Gastroesophageal sphincter (tissue), 4 donors: ENCODE data around the gene THSD4. TPM values are rescaled to one million over a fixed set of nuclear protein-coding genes. Genes with fewer than 3 reads are reported as not detected.
A peak's percentile ranks its signal among the peaks of the same experiment; 100 is the strongest.

Experiments used
- ATAC-seq: fragments of 150-250 bp; one replicate; pipeline ENCODE4 v1.9.1; 2016; ENCODE audit warnings: mild to moderate bottlenecking, moderate library complexity
- H3K27ac ChIP-seq, 4 donors: fragments of 200-600 bp; sonication (generic) in 3 of 4; 1 replicate in 3 of 4; 2 replicates in 1 of 4; pipeline ENCODE4 v1.5.1; 2016 to 2019
- H3K27me3 ChIP-seq: fragments of 200-600 bp; sonication (generic); one replicate; pipeline ENCODE4 v1.5.1; 2019
- H3K36me3 ChIP-seq, 2 donors: fragments of 200-600 bp; sonication (generic); one replicate each; pipeline ENCODE4 v1.5.1; 2019; ENCODE audit warnings: control low read depth in 1 of 2
- H3K4me1 ChIP-seq, 3 donors: fragments of 200-600 bp; sonication (generic); 1 replicate in 2 of 3; 2 replicates in 1 of 3; pipeline ENCODE4 v1.5.1; 2016 to 2019; ENCODE audit warnings: control low read depth in 2 of 3
- H3K4me3 ChIP-seq, 2 donors: fragments of 200-600 bp; sonication (generic); one replicate each; pipeline ENCODE4 v1.5.1; 2019; ENCODE audit warnings: mild to moderate bottlenecking in 1 of 2, moderate library complexity in 1 of 2
- H3K9me3 ChIP-seq, 3 donors: fragments of 200-600 bp; sonication (generic); one replicate each; pipeline ENCODE4 v1.5.1; 2017 to 2019; ENCODE audit warnings: control low read depth in 2 of 3
- EP300 ChIP-seq: sonication (generic); formaldehyde crosslinking; IDR thresholded peaks from one replicate; pipeline ENCODE4 v1.6.1; 2017; ENCODE audit warnings: antibody characterized with exemption, mild to moderate bottlenecking
- POLR2A ChIP-seq, 2 donors: fragments of 450-650 bp; IDR thresholded peaks; one replicate each; pipeline ENCODE4 v1.6.1; 2017; ENCODE audit warnings: antibody characterized with exemption in 2 of 2, mild to moderate bottlenecking in 2 of 2, moderate library complexity in 1 of 2
- POLR2AphosphoS5 ChIP-seq: sonication (generic); formaldehyde crosslinking; IDR thresholded peaks from one replicate; pipeline ENCODE4 v1.6.1; 2017; ENCODE audit warnings: antibody characterized with exemption
- WGBS, 2 donors: methylation state at CpG; one replicate each; pipeline ENCODE4 v1.1.5; 2018; ENCODE audit warnings: low coverage in 1 of 2; 5-methylcytosine and 5-hydroxymethylcytosine counted together
- total RNA-seq, 4 donors: library from RNA; depleted of rRNA; stranded (reverse); fragments of >200 nt; gene quantifications; one replicate each; pipeline ENCODE4 v1.1.0, GENCODE V29; 2016
- TF ChIP-seq, protein P1 (sequence below), 4 experiments: fragments of 200-600 bp in 2 of 4; fragments of 450-650 bp in 2 of 4; sonication (generic) in 1 of 4; IDR thresholded peaks; one replicate each; pipeline ENCODE4 v1.5.1; 2017 to 2019; ENCODE audit warnings: antibody characterized with exemption in 4 of 4, mild to moderate bottlenecking in 2 of 4, moderate library complexity in 2 of 4

THSD4 gene
- 10 to 100 TPM in 3 of 4 donors, 1 to 10 TPM in 1; 4.6 to 28.5 (median 17.6) TPM for total RNA-seq

DNA sequence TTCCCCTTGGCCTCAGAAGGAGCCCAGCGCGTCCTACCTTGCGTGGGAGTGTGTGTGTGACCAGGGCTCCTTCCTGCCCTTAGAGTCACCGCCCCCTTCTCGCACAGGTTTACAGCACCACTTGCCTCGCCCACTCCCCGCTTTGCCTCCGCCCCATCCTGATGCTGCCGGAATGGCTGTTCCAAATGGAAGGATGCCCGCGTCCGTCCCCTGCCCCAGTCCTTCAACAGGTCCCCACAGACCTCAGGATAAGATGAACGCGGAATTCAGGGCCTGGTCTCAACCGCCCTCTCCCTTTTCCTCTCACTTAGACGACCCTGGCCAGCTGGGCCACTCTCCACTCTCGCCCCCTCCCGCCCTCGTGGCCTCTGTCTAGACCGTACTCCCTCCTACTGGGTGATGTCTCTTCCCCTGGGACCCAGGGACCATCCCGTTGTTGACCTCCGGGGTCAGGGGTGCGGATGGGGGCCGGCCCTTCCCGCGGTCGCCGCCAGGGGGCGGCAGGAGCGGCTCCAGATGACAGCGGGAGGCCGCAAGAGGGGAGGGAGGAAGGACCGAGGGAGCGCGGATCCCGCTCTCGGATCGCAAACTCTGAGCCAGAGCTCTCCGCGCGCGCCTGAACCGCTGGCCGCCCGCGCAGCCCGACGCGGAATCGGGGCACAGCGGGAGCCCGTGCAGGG lies at the start of gene THSD4:
Gene THSD4 (plus strand): TSS at position 585 of the 680 bp plus-strand sequence.
- Histone ChIP-seq H3K27ac (peak within 1 kb of the TSS; percentile 16 to 73 (median 63)), H3K4me3 (peak within 1 kb of the TSS; percentile 57 to 65), H3K4me1 (peaks cover 0 to 18% (median 0%) of the 10 kb centered on the region in 3 donors), H3K27me3 (no peaks in the 10 kb centered on the region), H3K9me3 (no peaks in the 10 kb centered on the region), H3K36me3 (no peaks in the 10 kb centered on the region)
- ATAC-seq = peak; percentile 80
- no peak for TF ChIP-seq POLR2A (IDR thresholded peaks at IDR 0.05)
- TF ChIP-seq, protein P1, sequence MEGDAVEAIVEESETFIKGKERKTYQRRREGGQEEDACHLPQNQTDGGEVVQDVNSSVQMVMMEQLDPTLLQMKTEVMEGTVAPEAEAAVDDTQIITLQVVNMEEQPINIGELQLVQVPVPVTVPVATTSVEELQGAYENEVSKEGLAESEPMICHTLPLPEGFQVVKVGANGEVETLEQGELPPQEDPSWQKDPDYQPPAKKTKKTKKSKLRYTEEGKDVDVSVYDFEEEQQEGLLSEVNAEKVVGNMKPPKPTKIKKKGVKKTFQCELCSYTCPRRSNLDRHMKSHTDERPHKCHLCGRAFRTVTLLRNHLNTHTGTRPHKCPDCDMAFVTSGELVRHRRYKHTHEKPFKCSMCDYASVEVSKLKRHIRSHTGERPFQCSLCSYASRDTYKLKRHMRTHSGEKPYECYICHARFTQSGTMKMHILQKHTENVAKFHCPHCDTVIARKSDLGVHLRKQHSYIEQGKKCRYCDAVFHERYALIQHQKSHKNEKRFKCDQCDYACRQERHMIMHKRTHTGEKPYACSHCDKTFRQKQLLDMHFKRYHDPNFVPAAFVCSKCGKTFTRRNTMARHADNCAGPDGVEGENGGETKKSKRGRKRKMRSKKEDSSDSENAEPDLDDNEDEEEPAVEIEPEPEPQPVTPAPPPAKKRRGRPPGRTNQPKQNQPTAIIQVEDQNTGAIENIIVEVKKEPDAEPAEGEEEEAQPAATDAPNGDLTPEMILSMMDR (IDR thresholded peaks at IDR 0.05) = peak; percentile 94 to 97 (median 96)
- no peak for TF ChIP-seq EP300
- no peak for TF ChIP-seq POLR2AphosphoS5
- WGBS, 2 donors = 49 to 65% methylated on average over 6 to 16 of the region's 52 CpGs

DNA sequence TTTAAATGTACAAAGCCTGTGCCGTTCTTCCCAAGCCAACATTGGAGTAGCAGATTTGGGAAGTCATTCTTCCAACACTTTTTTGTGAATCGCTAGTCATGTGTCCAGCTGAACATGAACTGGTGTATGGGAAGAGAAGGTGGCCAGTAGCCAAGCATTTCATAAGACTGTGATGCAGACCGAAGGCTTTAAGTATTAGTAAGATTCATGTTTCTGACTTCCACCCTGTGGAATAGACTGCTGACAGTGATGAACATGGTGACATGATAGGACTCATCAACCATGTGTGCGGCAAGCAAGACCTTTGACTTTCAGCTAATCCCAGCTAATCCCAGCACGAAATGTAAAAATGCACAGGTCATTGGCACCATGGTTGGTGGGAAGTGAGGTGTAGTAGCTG lies 48.3 kb upstream of the THSD4 start:
- no peak for ATAC-seq
- Histone ChIP-seq H3K4me3 (no peak overlapping the region), H3K27me3 (no peaks in the 10 kb centered on the region), H3K4me1 (no peaks in the 10 kb centered on the region), H3K36me3 (no peaks in the 10 kb centered on the region), H3K27ac (no peak overlapping the region), H3K9me3 (no peaks in the 10 kb centered on the region)
- TF ChIP-seq, protein P1 (IDR thresholded peaks at IDR 0.05) = no peak
- TF ChIP-seq POLR2A (IDR thresholded peaks at IDR 0.05) (no peak), POLR2AphosphoS5 (no peak), EP300 (no peak)
- WGBS, 2 donors = 42 to 79% methylated on average over 3 to 4 of the region's 5 CpGs

DNA sequence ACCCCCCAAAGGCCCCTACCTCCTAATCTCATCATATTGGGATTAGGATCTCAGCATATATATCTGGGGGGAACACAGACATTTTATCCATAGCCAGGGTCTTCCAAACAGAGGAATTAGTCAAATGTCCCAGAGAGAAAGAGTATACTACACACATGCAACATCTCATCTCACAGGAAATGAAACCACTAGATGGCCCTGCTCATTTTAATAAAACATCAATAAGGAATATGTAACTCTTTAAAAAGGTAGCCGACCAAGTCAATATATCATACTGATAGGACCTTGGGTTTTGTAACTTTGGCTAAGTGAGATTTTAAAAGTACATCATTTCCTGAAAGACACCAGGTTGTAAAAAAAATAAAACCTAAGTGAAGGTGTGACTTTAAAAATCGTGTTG lies 45.6 kb upstream of the THSD4 start:
- no peak overlapping the region for H3K4me3 ChIP-seq
- no peaks in the 10 kb centered on the region for H3K36me3 ChIP-seq
- TF ChIP-seq EP300 (no peak), POLR2A (IDR thresholded peaks at IDR 0.05) (no peak), POLR2AphosphoS5 (no peak)
- TF ChIP-seq, protein P1 (IDR thresholded peaks at IDR 0.05) = no peak
- ATAC-seq = no peak
- H3K9me3 ChIP-seq = no peaks in the 10 kb centered on the region
- H3K27ac ChIP-seq = no peak overlapping the region
- H3K4me1 ChIP-seq = no peaks in the 10 kb centered on the region
- no peaks in the 10 kb centered on the region for H3K27me3 ChIP-seq
- 54 to 60% methylated on average over 1 to 2 of the region's 2 CpGs for WGBS, 2 donors

DNA sequence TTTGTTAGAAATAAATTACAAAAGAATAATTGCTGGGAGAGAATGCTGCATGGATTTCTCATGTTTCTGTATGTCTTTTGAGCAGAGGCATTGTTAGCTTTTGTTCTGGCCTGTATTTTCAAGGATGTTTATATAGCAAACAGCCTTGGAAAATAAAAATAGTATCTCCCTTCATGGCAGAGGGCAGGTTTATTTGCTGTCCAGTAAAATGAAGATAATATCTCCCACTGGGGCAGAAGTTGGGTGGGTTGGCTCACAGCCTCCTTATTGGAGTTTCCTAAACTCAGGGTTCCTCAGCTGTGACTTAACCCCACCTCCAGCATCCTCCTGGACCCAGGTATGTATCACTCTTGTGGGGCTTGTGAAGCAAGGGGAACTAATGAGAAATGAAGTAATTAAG lies 43.7 kb upstream of the THSD4 start:
- Histone ChIP-seq H3K9me3 (no peaks in the 10 kb centered on the region), H3K27ac (no peak overlapping the region), H3K27me3 (no peaks in the 10 kb centered on the region), H3K4me1 (no peaks in the 10 kb centered on the region), H3K4me3 (no peak overlapping the region), H3K36me3 (no peaks in the 10 kb centered on the region)
- TF ChIP-seq EP300 (no peak), POLR2A (IDR thresholded peaks at IDR 0.05) (no peak), POLR2AphosphoS5 (no peak)
- TF ChIP-seq, protein P1 (IDR thresholded peaks at IDR 0.05) = no peak
- no peak for ATAC-seq

DNA sequence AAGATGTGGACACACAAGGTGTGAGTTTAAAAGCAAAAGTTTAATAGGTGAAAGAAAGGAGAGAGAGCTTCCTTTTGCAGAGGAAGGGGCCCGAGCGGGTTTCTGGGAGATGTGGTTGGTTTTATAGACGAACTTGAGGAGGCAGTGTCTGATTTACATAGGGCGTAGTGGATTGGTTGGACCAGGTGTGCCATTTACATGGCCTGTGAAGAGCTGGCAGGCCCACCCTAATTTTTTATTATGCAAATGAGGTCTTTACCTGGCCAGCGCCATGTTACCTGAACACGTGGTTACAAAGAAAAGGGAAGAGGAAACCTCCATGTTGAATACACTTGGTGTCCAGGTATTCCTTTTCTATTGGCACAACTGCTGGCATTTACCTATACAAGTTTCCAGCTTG lies 42.8 kb upstream of the THSD4 start:
- Histone ChIP-seq H3K27ac (no peak overlapping the region), H3K4me3 (no peak overlapping the region), H3K9me3 (no peaks in the 10 kb centered on the region), H3K27me3 (no peaks in the 10 kb centered on the region), H3K4me1 (no peaks in the 10 kb centered on the region), H3K36me3 (no peaks in the 10 kb centered on the region)
- 89 to 96% methylated on average over 5 to 6 of the region's 6 CpGs for whole genome bisulfite sequencing, 2 donors
- TF ChIP-seq, protein P1 (IDR thresholded peaks at IDR 0.05) = no peak
- TF ChIP-seq POLR2A (IDR thresholded peaks at IDR 0.05) = no peak
- TF ChIP-seq EP300 = no peak
- TF ChIP-seq POLR2AphosphoS5 = no peak
- ATAC-seq = no peak
